Colonic mucosa (tissue), 4 donors: ENCODE data around the gene PARK7. TPM values are rescaled to one million over a fixed set of nuclear protein-coding genes. Genes with fewer than 3 reads are reported as not detected.

Experiments
- DNase-seq: peaks from one replicate; pipeline ENCODE4 v3.0.0-alpha.2; 2020
- H3K27ac ChIP-seq: fragments of 200-600 bp; one replicate; pipeline ENCODE4 v1.8.0; 2021
- H3K27me3 ChIP-seq: fragments of 200-600 bp; one replicate; pipeline ENCODE4 v1.8.0; 2021
- H3K36me3 ChIP-seq: fragments of 200-600 bp; one replicate; pipeline ENCODE4 v1.8.0; 2021
- H3K4me1 ChIP-seq: fragments of 200-600 bp; one replicate; pipeline ENCODE4 v1.8.0; 2021; ENCODE audit warnings: mild to moderate bottlenecking
- H3K4me3 ChIP-seq: fragments of 200-600 bp; one replicate; pipeline ENCODE4 v1.8.0; 2021
- H3K9ac ChIP-seq, 2 donors: one replicate each; pipeline ENCODE4 v1.7.0; 2013; ENCODE audit warnings: control low read depth in 2 of 2, low read depth in 2 of 2, low read length in 2 of 2
- H3K9me3 ChIP-seq: fragments of 200-600 bp; one replicate; pipeline ENCODE4 v1.8.0; 2021
- CTCF ChIP-seq: fragments of 200-600 bp; IDR thresholded peaks from one replicate; pipeline ENCODE4 v1.8.0; 2022; ENCODE audit warnings: antibody characterized with exemption, mild to moderate bottlenecking
- intact Hi-C: fragments of 100-400 bp; cut with DNase I; formaldehyde crosslinking; loops from one replicate; pipeline ENCODE4 v1.14.1; 2022
- total RNA-seq, 2 donors: library from RNA; stranded (reverse); fragmentation: NEBNext Ultra II Directional in 1 of 2; extraction: Animal tissue kit (Norgen Biotek cat#: 25700) in 1 of 2; gene quantifications; one replicate each; pipeline ENCODE4 v1.2.1, GENCODE V29; 2021
- donor health status: healthy.
- donor health status: DM: no; HTN: no; CAD: no.
- donor health status: DM: no; HTN: no; CAD: no.

The PARK7 gene
- total RNA-seq, 2 donors from 2014 or later: 184 to 330 TPM

GRCh38 chr1:7953850-7954609 is 7.5 kb upstream of the PARK7 start:
- H3K4me3 ChIP-seq: peak overlapping the region; percentile 51
- peak overlapping the region; percentile 73 for H3K27ac ChIP-seq
- H3K36me3 ChIP-seq: no peaks in the 10 kb centered on the region
- no peak for TF ChIP-seq CTCF
- H3K4me1 ChIP-seq: peaks cover 4% of the 10 kb centered on the region
- intact Hi-C loops: no loop called here
- H3K9me3 ChIP-seq: no peaks in the 10 kb centered on the region
- peak; percentile 97 for DNase-seq
- no peaks in the 10 kb centered on the region for H3K27me3 ChIP-seq
- H3K9ac ChIP-seq: peak overlapping the region; percentile 56 to 77

GRCh38 chr1:7954683-7955082 is 6.8 kb upstream of the PARK7 start:
- Histone ChIP-seq H3K4me1 (peaks cover 4% of the 10 kb centered on the region), H3K27ac (peak overlapping the region; percentile 73), H3K4me3 (peak overlapping the region; percentile 51), H3K27me3 (no peaks in the 10 kb centered on the region), H3K9ac (peak overlapping the region in 1 of 2 donors; percentile 77), H3K36me3 (no peaks in the 10 kb centered on the region), H3K9me3 (no peaks in the 10 kb centered on the region)
- intact Hi-C loops: no loop called here
- no peak for TF ChIP-seq CTCF
- no peak for DNase-seq

GRCh38 chr1:7956218-7957032 is 5.1 kb upstream of the PARK7 start:
- Histone ChIP-seq H3K9me3 (no peaks in the 10 kb centered on the region), H3K4me3 (no peak overlapping the region), H3K27ac (no peak overlapping the region), H3K9ac (no peak overlapping the region), H3K36me3 (no peaks in the 10 kb centered on the region), H3K4me1 (peaks cover 4% of the 10 kb centered on the region), H3K27me3 (no peaks in the 10 kb centered on the region)
- intact Hi-C loops: no loop called here
- DNase-seq: no peak
- no peak for TF ChIP-seq CTCF

- H3K4me3 ChIP-seq: no peak overlapping the region
- H3K27ac ChIP-seq: peak overlapping the region; percentile 89
- no peaks in the 10 kb centered on the region for H3K9me3 ChIP-seq
- H3K27me3 ChIP-seq: no peaks in the 10 kb centered on the region
- no peak for DNase-seq
- no peaks in the 10 kb centered on the region for H3K36me3 ChIP-seq
- TF ChIP-seq CTCF: no peak
- peaks cover 11% of the 10 kb centered on the region for H3K4me1 ChIP-seq
- intact Hi-C loops: no loop called here
- peak overlapping the region in 1 of 2 donors; percentile 93 for H3K9ac ChIP-seq
Measured at GRCh38 chr1:7960165-7960564, 1.3 kb upstream of the PARK7 start.

- no peak for TF ChIP-seq CTCF
- Histone ChIP-seq H3K27ac (peak overlapping the region; percentile 89), H3K4me3 (peak overlapping the region; percentile 89), H3K9me3 (no peaks in the 10 kb centered on the region), H3K9ac (peak overlapping the region; percentile 77 to 93), H3K4me1 (peaks cover 11% of the 10 kb centered on the region), H3K27me3 (no peaks in the 10 kb centered on the region), H3K36me3 (no peaks in the 10 kb centered on the region)
- intact Hi-C loops: no loop called here
- no peak for DNase-seq
Measured at GRCh38 chr1:7960867-7961215, 670 bp upstream of the PARK7 start.
